Stimulated activated CD8-positive, alpha-beta memory T cell treated with anti-CD3 and anti-CD28 coated beads, Interleukin-4, amount 100 ng/mL, for 48 hours (primary cell): ENCODE data around the gene HMG20A.

Source experiments
- DNase-seq: peaks from one replicate; pipeline ENCODE4 v3.0.0-alpha.2; 2020

Gene HMG20A

DNA sequence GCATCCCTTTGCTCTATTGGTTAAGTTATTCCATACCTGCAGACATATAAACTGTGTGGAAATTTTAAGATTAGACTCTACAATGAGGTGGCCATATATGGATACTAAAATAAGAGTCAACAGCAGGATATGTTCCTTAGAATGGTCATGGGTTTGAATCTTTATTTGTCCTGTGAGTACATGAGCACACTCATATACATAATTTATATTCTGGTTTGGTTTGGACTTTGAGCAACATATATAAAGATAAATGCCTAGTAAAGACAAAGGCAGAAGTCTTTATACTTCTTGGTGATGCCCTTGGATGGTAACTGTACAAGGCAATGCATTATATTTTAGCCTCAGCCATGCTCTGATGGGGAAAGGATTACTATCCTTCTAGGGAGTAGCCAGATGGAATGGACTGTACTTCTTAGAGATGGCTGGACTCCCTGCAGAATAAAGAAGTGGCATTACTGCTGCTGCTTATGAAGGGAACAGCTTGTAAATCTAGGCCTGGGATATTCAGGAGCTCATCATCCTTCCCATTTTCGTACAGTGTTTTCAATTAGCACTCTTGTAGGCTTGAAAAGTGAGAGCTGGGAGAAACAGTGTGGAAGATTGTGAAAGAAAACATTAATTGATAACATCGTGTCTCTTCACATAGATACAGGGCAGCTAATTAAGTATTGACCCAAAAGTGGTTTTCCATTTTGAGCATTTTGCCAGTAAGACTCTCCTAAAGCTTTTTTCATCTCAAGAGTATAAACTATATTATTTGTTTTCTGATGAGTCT lies 60.4 kb downstream of the HMG20A start:
- no peak for DNase-seq

DNA sequence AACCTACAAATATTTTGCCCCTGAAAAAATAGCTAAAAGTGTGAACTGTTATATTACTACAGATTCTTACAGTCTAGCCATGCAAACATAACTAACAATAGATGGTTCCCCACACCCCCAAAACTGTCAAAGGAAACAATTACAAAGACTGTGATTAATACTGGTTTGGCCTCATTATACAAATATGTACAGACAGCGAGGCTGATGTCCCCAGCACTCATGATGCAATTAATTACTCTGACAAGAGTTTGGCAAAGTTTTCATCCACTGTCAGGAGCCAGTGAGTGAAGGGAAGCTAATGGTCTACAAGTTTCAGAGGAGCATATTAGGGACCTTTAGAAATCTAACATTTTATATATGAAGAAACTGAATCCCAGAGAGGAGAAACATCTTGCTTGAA lies 61.0 kb downstream of the HMG20A start:
- DNase-seq = no peak

DNA sequence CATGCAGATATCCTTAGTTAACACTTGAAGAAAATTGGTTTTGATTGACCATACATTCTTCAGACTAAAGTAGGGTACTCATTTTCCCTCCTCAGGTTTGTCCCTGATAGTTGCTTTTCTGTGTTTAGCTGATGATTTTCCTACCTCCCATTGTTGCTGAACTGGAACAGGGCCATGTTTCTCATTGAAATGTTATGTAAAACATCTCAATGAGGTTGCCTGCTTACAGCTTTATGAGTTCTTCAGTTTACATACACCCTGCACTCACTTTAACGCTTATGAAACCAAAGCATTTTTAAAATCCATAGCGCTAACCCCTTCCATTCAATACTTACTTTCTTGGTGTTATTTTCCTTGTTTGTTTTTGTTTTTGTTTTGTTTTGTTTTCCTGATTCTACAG lies 61.9 kb downstream of the HMG20A start:
- no peak for DNase-seq

- no peak for DNase-seq
Measured at GRCh38 chr15:77483425-77484140, 62.9 kb downstream of the HMG20A start.

- DNase-seq = no peak
Measured at GRCh38 chr15:77484994-77485393, 64.3 kb downstream of the HMG20A start.

DNA sequence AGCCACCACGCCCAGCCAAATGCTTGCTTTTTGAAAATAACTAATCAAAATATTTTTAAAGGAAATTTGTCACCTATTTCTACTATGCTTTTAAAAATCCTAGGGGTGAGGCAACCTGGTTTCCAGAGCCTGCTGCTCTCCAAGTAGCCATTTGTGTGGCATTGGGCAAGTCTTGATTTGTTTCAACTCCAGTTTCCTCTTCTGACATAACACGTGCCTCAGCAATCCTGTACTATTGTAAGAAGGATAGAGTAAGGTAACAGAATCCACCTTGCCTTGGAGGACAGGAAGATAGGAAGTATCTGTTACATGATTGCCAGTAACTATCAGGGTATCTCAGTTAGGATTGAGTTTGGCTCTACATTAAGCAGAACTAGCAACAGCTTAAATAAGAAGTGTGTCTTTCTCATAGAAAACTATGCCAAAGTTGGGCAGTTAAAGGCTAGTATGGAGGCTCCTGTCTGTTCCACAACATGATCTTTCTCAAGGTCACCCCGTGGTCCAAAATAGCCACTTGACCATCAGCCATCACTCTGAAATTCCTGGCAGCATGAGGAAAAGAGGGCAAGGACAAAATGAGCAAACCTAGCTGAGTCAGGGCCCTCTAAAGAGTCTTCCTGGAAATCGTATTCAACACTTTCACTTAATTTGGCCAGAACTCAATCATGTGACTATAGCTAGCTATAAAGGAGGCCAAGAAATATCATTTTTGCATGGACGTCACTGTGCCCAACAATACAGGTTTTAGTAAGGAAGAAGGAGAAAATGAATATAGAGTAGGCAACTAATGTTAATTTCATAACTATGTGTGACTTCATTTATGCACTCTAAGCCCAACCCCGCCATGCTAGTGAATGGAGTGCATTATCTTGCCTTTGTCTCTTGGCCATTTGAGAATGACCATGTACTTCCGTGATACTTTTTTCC lies 66.1 kb downstream of the HMG20A start:
- DNase-seq = no peak

DNA sequence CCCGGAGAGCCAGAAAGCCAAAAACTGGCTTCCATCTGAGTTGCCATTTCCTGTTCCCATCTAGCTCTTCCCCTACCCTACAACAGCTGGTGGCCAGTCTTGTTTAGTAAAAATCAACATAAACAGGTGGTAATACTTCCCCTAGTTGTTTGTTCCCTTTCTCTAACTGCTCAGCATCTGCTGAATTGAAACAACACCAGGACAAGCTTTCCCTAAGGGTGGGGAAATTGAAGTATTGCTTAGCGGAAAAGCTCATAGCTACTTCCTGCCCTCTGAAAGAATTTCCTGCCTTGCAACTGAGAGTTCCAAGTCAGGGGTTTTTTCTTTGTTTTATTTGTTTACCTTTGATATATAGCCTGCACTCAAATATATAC lies 66.8 kb downstream of the HMG20A start:
- no peak for DNase-seq

GRCh38 chr15:77487888-77488287 lies 67.2 kb downstream of the HMG20A start:
- DNase-seq = no peak

DNA sequence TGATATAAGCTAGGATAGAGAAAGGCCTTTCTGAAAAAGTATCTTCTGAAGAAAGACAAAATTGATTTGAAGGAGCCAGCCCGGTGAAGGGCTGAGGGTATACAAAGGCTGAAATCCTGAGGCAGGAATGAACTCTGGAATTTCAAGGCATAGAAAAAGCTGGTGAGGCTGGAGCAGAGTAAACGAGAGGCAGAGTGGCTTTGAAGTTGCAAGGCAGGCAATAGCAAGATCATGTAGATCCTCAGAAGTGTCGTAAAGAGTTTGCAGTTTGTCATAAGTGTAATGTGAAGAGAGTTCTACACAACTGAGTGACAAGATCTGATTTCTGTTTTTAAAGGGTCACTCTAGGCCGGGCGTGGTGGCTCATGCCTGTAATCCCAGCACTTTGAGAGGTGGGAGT lies 69.0 kb downstream of the HMG20A start:
- no peak for DNase-seq

DNA sequence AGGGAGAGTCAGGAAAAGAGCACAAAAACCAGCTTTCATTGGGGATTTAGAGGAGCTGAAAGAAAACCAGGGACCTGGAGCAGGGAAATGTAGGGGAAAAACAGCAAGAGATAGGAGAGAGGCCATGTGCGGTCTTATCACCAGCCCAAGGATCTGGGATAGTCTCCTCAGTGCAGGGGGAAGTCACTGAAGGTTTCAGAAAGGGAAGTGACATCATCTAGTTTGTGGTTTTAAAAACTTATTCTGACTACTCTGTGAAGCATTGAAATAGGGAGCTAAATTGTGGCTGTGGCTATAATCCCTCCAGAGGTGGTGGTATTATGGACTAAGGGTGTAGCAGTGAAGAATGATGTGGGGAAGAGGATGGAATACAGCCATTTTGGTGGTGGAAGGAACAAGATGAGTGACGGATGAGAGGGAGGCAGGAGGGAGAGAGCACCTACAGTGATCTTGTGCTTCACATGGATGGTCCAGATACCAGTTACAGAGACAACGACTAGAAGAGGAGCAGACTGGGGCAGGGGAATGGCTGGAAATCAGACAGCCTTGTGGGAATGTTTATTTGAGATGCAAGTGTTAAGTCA lies 72.7 kb downstream of the HMG20A start:
- no peak for DNase-seq

- no peak for DNase-seq
Measured at GRCh38 chr15:77494073-77494867, 73.6 kb downstream of the HMG20A start.

DNA sequence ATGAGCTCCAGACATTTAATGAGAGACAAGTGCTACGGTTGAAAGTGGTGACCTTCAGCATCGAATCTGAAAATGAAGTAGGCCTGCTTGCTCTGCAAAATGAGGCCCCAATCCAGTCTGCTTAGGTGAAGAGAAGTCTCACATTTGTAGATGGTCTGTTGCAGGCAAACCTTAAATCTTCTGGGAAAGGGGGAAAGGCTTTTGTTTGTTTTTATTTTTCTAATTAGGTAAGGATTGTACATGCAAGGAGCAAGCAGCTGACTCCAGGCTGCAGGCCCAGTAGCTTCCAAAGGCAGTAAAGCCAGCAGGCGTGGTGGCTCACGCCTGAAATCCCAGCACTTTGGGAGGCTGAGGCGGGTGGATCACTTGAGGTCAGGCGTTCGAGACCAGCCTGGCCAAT lies 74.3 kb downstream of the HMG20A start:
- DNase-seq = no peak

- no peak for DNase-seq
Measured at GRCh38 chr15:77495838-77496596, 75.3 kb downstream of the HMG20A start.

DNA sequence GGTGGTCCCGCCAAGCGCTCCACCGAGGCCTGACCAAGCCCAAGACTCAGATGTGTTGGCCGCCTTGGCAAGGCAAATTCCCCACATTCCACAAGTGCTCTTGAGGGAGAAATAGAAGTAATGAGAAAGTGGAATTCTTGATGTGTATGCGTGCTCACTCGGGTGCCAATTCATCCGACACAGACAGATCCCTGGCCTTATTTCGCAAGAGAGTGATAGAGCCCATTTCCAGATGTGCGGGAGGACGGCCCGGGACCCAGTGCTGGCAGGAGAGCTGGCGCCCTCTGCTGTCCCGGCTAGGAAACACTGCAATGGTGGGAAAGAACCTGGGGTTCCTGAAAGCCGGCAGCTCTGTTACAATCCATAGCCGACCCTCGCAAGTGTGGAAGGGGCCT lies 76.0 kb downstream of the HMG20A start:
- peak; percentile 84 for DNase-seq

DNA sequence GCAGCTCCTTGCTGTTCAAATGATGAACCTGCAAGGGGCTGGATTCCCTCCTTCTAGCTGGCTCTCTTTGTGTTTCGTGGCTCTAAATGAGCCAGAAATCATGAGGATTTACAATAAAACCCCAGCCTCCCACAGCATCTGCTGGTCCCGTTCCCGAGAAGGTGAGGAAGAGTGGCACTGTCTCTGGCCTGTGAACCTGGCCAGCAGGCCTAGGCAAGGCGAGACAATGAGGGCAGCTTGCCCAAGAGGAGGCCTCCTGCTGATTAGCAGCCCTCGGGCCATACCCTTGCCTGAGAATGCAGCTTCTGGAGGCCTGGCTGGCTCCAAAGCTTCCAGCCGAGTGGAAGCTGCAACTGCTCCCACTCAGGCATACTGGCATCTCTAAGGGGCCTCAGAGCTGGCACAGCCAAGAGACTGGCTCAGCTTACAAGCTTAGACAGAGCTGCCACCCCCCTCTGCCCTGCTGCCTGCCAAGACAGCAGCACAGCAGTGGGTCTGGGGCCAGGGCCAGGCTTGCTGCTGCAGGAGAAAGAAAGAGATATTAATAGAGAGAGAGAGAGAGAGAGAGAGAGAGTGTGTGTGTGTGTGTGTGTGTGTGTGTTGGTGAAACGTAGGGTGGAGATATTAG lies 76.5 kb downstream of the HMG20A start:
- DNase-seq = no peak

DNA sequence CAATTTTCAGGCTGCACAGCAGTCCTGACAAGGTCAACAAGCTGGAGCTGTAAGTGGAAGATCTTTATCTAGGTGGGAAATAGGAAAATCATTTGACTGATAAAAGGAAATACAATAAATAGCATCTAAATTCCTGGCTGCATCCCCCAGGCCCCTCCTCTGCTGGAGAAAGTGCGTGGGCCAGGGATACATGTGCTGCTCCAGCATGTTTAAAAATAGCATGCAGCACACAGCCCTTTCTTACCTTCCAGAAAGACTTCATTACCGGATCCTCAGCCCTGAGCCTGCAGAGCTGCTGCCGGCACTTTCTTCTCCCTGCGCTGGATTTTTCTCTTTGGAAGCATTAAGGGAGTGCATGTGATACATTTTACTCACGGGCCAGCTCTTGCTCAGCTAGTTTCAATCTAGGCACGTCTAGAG lies 77.3 kb downstream of the HMG20A start:
- DNase-seq = no peak

DNA sequence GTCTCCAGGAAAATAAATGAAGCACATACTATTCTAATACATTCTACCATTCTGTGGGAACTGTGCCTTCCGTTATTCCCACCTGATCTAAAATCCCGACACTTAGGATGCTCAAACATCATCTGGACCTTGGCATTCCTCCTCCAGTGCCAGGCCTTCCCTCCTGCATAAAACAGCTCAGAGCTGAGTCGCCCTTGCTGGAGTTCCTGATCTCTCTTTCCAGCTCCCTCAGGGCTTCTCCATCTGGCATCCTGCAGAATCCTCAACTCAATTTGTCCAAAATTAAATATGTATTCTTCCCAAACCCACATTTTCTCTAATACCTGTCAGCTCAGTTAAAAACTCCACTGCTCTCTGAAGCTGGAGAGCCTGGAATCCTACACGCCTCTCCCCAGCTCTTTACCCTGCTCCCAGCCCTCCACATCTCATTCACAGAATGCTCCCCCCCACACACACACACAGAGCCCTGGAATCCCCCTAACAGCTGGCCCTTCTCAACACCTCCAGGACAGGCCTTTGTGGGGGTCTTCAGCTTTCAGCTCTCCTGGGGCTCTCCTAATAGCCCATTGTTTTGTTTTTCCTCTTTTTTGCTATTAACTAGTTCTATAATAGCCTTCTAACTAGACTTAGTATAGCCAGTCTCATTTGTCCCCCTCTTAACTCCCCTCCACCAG lies 78.5 kb downstream of the HMG20A start:
- DNase-seq = no peak

- no peak for DNase-seq
Measured at GRCh38 chr15:77500989-77501388, 80.3 kb downstream of the HMG20A start.

DNA sequence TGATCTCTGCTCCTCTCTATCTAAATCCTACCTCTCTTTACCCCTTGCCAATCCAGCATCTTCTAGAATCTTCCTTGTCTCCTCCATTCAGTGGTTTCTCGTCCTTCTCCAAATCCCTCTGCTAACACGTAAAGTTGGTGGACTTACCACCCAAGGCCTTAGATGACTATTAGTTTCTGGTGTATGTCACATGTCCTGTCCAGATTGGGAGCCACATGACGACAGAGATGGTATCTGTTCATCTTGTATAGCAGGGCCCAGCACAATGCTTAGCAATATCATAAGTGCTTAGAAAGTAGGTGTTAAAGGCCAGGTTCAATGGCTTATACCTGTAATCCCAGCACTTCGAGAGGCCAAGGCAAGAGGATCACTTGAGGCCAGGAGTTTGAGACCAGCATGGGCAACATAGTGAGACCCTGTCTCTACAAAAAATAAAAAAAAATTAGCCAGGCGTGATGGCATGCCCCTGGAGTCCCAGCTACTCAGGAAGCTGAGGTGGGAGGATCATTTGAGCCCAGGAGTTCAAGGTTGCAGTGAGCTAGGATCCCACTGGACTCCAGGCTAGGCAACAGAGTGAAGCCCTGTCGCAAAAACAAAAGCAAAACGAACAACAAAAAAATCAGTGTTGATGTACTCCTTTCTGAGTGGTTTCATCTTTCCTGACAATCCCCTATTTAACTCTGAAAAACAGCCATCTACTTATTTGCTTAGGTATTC lies 81.8 kb downstream of the HMG20A start:
- no peak for DNase-seq

DNA sequence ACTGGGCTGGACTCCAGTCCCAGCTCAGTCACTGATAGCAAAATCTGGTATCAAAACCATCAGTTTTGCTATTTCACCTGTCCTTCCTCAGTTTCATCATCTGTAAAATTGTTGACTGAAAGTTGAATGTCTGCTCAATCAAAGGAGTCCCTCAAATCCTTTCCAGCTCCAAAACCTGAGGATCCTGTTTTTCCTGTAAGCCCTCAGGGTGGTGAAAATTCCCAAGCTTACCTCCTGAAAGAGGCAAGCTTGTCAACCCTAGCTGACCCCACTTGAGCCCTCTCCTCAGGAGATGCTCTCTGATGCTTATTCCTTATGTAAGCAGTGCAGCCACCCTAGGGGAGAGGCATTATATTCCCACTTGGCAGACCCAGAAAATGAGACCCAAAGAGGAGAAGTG lies 82.6 kb downstream of the HMG20A start:
- no peak for DNase-seq
